ENCODE measurements around the gene ANGPT4.
A peak's percentile ranks its signal among the peaks of the same experiment; 100 is the strongest.
"Not testable (repeated sequence)": the region's sequence is repeated elsewhere in the genome, so short reads cannot be mapped to it uniquely, and the experiment has no call there.

The ANGPT4 gene

DNA sequence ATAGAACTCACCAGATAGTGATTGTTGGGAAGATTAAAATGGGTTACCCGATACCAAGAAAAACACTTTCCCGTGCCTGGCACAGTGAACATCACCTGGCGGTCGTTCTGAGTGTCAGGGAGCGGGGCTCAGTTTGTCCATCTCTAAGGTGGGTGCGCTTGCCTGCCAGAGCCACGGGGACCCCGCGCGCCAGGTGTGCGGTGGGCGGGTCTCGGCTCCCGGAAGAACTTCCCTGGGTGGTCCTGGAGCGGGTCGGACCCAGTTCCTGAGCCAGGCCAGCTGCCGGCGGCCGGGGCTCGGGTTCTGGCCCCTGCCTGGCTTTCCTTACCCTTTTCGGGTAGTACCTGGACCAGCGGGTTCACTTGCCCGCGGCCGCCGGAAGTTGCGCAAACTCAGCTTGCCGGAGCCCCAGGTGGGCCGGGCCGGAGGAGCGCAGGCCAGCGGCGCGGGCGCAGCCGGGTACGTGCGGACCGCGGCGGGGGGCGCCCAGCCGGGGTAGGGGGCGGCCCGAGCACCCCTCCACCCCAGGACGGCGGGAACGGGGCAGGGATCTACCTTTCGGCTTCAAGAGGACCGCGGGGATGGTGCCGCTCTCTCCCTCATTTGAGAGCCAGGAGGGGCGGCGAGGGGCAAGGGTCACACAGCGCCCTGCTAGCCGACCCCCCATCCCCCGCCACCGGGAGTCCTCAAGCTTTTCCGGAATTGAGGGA, 75.1 kb downstream of the ANGPT4 start:
- DNase-seq: peak; percentile 40

- DNase-seq: no peak
These were observed 75.7 kb downstream of the ANGPT4 start for GRCh38 chr20:840503-840857.

DNA sequence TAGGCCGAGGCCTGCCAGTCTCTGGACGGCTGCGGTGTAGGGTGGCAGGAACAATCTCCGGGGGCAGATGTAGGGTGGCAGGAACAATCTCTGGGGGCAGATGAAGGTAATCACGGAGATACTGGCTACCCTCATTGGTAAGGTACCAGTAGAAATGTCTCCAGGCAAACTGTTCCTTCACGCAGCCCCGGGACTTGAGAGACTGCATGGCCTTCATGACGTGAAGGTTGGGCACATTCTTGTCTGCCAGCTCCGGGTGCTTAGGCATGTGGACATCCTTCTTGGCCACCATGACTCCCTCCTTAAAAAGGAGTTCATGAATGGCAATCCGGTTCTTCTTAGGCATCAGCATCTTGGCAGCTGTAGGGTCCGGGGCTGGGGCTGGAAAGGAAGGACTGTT, 76.5 kb downstream of the ANGPT4 start:
- no peak for DNase-seq

- DNase-seq: no peak
These were observed 77.1 kb downstream of the ANGPT4 start for GRCh38 chr20:839015-839414.

- DNase-seq: no peak
These were observed 79.9 kb downstream of the ANGPT4 start for GRCh38 chr20:836190-836589.

DNA sequence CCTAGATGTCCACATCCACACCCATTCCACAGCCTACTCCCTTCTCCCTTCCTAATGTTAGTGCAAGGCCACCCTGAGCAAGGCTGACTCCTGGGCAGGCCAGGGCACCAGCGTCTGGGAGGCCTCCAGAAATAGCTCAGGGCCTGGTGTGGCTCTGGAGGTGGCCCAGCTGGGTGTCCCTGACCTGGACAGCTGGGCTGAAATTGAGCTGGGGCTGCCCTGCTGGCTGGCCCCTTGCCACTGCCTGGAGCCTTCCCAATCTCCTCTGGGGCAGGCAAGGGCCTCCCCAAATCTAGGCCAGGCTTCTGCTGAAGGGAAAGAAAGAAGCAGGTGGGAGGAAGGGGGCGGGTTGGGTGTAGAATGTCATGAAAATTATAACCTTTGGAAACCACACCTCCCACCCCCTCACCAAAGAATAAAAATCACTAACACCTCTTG, 80.5 kb downstream of the ANGPT4 start:
- DNase-seq: no peak

DNA sequence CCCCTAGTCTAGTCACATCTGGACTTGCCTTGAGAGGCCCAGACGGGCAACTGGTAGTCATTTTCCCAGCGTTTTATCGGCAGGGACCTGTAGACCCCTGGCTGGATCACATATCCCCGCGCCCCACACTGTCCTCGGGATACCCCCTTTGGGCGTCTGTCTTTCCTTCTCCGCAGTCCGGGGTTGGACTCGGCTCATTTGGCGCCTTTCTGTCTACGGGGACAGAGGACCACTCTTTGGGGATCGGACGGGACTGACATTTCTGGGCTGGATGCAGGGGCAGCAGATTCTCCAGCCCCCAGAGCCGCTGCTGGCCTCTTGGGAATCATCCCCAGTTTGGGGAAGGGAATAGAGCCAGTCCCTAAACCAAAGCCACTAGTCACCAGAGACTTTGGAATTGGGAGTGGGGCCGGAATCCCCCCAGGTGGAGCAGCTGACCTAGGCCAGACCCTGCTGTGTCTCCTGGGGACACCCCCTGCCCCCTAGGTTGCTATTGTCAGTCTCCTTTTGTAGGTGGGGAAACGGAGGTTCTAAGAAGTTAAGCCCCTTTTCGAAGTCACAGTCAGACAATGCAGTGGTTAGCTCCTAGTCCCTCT, 81.9 kb downstream of the ANGPT4 start:
- DNase-seq: no peak

- DNase-seq: peak; percentile 96
These were observed 82.5 kb downstream of the ANGPT4 start, which contains the start of gene FAM110A for GRCh38 chr20:833450-834150. Gene FAM110A, plus strand, starts transcription at chr20:833715. Its CDS starts 11,090 bp downstream, at chr20:844805.

DNA sequence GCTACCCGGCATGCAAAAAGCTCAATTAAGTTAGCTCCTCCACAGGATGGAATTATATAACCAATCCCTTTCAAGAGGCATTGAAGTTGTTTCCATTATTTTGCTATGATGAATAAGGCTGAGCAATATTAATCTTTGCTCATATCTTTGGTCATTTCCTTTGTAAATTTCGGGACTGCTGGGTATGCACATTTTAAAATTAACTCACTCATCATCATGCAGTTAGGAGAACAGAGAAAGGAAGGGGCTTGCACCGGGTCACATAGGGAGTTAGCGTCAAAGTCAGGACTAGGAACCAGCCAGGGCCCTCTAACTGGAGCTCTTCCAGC, 83.0 kb downstream of the ANGPT4 start:
- DNase-seq: no peak

DNA sequence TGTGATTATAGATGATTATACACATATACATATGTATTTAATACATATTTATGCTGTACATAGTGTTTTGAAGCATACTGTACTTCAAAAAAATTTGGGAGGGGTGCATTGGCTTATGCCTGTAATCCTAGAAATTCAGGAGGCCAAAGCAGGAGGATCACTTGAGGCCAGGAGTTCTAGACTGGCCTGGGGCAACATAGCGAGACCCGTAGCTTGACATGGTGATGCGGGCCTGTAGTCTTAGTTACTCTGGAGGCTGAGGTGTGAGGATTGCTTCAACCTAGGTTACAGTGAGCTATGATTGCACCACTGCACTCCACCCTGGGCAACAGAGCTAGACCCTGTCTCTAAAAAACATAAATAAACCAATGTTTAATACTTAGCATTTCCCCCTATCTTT, 84.2 kb downstream of the ANGPT4 start:
- no peak for DNase-seq

DNA sequence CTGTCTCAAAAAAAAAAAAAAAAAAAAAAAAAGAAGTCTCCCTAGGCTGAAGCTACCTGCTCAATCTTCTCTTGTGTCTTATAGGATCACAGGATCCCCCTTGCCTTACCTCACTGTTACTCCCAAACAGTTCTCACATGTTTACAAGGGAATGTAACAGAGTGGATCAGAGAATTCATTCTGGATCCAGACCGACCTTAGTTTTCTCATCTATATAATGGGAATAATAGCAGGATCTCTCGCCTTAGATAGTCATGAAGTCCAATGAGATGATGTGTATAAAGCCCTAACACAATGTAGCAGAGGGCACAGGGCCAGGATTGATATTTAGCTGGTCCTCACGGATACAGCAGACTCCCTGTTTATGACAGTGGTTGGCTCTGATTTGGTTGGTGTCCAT, 84.9 kb downstream of the ANGPT4 start:
- DNase-seq: no peak

DNA sequence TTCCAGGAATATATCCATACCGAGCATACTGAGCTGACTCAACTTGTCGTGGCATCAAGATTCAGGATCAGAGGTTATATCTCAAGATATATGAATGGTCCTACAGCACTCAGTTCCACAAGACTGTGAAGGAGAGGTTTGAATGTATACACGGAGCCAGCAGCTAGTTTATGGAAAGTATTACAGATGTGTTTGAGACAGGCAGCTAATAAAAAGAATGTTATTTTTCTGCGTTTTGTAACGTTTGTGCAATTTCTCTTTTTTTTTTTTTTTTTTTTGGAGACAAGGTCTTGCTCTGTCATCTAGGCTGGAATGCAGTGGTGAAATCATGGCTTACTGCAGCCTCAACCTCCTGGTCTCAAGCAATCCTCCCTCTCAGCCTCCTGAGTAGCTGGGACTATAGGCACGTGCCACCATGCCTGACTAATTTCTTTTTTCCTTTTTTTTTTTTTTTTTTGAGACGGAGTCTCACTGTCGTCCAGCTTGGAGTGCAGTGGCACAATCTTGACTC, 86.1 kb downstream of the ANGPT4 start:
- no peak for DNase-seq

GRCh38 chr20:829551-829950, 86.6 kb downstream of the ANGPT4 start:
- no peak for DNase-seq

DNA sequence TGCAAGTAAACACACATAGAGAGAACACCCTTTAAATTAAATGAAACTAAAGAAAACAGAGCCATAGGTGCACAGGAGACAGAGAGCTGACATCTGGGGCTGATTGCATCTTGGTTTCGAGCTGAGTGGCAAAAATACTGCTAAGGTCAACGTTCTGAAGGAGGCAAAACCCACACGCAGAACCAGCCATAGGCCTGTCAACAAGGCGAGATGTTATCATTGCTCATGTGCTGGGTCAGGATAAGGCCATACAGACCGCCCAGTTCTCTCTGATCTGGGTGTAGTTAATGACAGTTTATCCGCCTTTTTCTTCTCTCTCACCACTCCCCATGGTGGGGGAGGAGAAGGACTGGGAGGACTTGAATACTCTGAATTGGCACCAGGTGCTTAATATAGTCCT, 87.1 kb downstream of the ANGPT4 start:
- DNase-seq: no peak

- not testable (repeated sequence) for DNase-seq
These were observed 88.2 kb downstream of the ANGPT4 start for GRCh38 chr20:827981-828380.

DNA sequence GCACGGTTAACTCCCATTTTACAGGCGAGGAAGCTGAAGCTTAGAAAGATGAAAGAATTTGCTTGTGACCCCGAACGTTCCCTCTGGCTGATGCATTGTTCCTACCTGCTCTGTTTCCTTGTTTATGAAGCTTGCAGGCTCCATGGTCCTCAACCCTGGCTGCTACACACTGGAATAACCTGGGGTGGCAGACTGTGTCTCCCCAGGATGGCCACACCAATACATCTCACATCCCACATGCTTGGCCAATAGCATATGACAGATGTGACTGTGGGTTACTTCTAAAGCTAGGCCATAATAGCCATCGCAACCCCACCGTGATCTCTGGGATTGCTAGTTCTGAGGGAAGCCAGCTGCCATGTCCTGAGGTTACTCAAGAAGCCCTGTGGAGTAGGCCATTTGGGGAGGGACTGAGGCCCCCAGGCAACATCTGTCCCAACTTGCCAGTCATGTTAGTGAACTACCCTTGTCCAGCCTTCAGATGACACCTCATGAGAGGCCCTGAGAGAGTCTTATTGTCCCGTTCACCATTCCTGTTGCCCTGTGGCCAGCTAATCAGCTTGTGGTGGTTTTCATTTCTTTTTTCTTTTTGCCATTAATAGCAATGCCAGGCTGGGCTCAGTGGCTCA, 89.3 kb downstream of the ANGPT4 start:
- no peak for DNase-seq

DNA sequence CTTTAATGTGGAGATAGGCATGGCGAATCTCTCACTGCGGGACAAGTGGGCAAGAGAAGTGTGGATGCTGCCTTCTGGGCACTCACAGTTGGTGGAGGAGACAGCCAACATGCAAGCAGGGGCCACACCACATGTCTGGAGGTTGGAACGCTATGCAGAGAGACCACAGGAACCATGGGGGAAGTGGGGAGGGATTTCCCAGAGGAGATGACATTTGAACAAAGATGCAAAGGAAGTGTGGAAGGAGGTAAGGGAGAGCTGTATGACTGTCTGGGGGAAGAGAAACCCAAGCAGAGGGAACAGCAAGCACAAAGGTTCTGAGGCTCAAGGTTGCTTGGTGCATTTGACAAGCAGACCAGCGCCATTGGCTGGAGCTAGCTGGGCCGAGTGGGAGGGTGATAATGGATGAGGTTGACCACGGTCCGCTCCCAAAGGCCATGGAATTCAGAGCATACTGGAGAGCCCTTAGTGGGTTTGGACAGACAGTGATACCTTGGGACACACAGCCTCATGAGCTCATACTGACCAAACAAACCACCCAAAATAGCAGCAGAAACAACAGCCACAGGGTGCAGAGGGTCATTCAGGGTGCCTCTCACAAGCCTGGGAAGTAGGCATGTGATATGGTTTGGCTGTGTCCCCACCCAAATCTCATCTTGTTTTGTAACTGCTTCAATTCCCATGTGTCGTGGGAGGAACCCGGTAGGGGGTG, 90.3 kb downstream of the ANGPT4 start:
- DNase-seq: no peak

GRCh38 chr20:824916-825315, 91.2 kb downstream of the ANGPT4 start:
- no peak for DNase-seq

GRCh38 chr20:824490-824889, 91.6 kb downstream of the ANGPT4 start:
- DNase-seq: no peak

GRCh38 chr20:823574-823902, 92.6 kb downstream of the ANGPT4 start:
- peak; percentile 60 for DNase-seq

DNA sequence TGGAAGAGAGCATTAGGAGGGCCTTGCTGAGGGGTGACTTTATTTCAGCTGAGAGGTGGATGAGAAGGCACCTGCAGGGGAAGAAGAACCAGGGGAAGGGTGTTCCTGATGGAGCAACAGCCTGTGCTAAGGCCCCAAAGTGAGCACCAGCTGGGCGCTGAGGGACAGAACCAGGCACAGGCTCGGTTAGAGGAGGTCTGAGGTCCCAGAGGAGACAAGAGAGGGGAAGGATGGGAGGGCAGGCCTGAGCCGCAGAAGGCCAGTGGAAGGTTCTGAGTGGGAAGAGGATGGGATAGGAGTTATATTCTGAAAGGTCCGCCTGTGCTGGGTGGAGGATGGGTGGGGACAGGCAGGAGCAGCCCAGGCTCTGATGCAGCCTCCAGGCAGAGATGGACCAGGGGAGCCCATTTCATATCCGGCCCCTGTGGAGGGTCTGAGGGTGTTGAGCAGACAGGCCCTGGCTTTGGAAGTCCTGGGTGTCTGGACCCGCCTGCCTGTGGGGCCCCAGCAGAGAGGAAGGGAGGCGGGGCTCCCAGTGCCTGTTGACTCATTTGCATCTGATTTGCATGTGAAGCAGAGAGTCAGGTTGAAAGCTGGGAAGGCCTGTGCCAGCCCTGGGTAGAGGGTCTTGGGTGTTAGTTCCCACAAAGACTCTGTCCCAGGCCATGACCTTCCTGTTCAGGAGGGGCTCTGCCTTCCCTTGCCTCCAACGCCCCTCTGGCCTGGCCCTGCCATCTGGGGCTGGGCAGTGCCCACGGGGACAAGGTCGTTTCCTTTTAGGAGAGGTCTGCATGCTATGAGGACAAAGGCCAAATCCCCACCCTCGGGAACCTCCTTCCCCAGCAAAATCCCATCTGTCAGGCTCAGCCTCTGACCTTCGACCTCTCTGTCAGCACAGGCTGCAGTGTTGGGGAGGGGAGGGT, 93.2 kb downstream of the ANGPT4 start:
- DNase-seq: peak; percentile 95

GRCh38 chr20:821731-822065, 94.4 kb downstream of the ANGPT4 start:
- no peak for DNase-seq
